Measurements from ENCODE around the gene RERG. TPM values are rescaled to one million over a fixed set of nuclear protein-coding genes. Genes with fewer than 3 reads are reported as not detected.

The RERG gene
- total RNA-seq, 3 donors from 2014 or later (not counting 1 experiment from before 2014, with no cell fraction given) = not detected

GRCh38 chr12:15225136-15225862 is 4.1 kb upstream of the RERG start:
- Mint-ChIP-seq H3K4me3 (no peak overlapping the region), H3K27ac (no peak overlapping the region), H3K4me1 (peaks cover 5 to 16% of the 10 kb centered on the region in 2 donors), H3K36me3 (no peaks in the 10 kb centered on the region), H3K9me3 (no peaks in the 10 kb centered on the region), H3K27me3 (ENCODE audit: low read depth in 2 of 2) (peaks cover 11 to 30% of the 10 kb centered on the region in 2 donors)
- intact Hi-C loops (cut with micrococcal nuclease) = no loop called here
- no peak overlapping the region for H3K27ac ChIP-seq (ENCODE audit: low read length)
- H3K4me1 ChIP-seq (ENCODE audit: control insufficient read depth, insufficient read depth, low read length) = peaks cover 8% of the 10 kb centered on the region
- no CpG with 5 or more reads among the region's 2 CpGs for WGBS (ENCODE audit: insufficient coverage)
- no peaks in the 10 kb centered on the region for H3K36me3 ChIP-seq (ENCODE audit: control insufficient read depth, insufficient read depth, low read length)
- peaks cover 8% of the 10 kb centered on the region for H3K27me3 ChIP-seq (ENCODE audit: control insufficient read depth, insufficient read depth, low read length)
- TF ChIP-seq CTCF (IDR thresholded peaks at IDR 0.05) = no peak
- ATAC-seq = no peak
- DNase-seq = no peak
- H3K4me3 ChIP-seq (ENCODE audit: low read length) = no peak overlapping the region
- H3K9me3 ChIP-seq (ENCODE audit: control insufficient read depth, insufficient read depth, low read length) = no peaks in the 10 kb centered on the region

GRCh38 chr12:15222219-15222618 is 1.0 kb upstream of the RERG start:
- 73% methylated on average over 3 of the region's 3 CpGs for WGBS (ENCODE audit: insufficient coverage)
- Histone ChIP-seq H3K36me3 (ENCODE audit: control insufficient read depth, insufficient read depth, low read length) (no peaks in the 10 kb centered on the region), H3K4me3 (ENCODE audit: low read length) (no peak overlapping the region), H3K27ac (ENCODE audit: low read length) (no peak overlapping the region), H3K4me1 (ENCODE audit: control insufficient read depth, insufficient read depth, low read length) (peaks cover 8% of the 10 kb centered on the region), H3K27me3 (ENCODE audit: control insufficient read depth, insufficient read depth, low read length) (peaks cover 8% of the 10 kb centered on the region), H3K9me3 (ENCODE audit: control insufficient read depth, insufficient read depth, low read length) (no peaks in the 10 kb centered on the region)
- TF ChIP-seq CTCF (IDR thresholded peaks at IDR 0.05) = no peak
- no peak for DNase-seq
- peaks cover 5 to 16% of the 10 kb centered on the region in 2 donors for H3K4me1 Mint-ChIP-seq
- H3K27me3 Mint-ChIP-seq (ENCODE audit: low read depth in 2 of 2) = peaks cover 11 to 37% of the 10 kb centered on the region in 2 donors
- H3K27ac Mint-ChIP-seq = no peak overlapping the region
- H3K4me3 Mint-ChIP-seq = no peak overlapping the region
- intact Hi-C loops (cut with micrococcal nuclease) = no loop called here
- no peaks in the 10 kb centered on the region for H3K9me3 Mint-ChIP-seq
- ATAC-seq = no peak
- no peaks in the 10 kb centered on the region for H3K36me3 Mint-ChIP-seq

GRCh38 chr12:15220451-15220850 is 766 bp downstream of the RERG start:
- WGBS (ENCODE audit: insufficient coverage) = 61% methylated on average over 3 of the region's 4 CpGs
- Histone ChIP-seq H3K27ac (ENCODE audit: low read length) (no peak overlapping the region), H3K27me3 (ENCODE audit: control insufficient read depth, insufficient read depth, low read length) (peaks cover 8% of the 10 kb centered on the region), H3K4me3 (ENCODE audit: low read length) (no peak overlapping the region), H3K9me3 (ENCODE audit: control insufficient read depth, insufficient read depth, low read length) (no peaks in the 10 kb centered on the region), H3K4me1 (ENCODE audit: control insufficient read depth, insufficient read depth, low read length) (peaks cover 8% of the 10 kb centered on the region), H3K36me3 (ENCODE audit: control insufficient read depth, insufficient read depth, low read length) (no peaks in the 10 kb centered on the region)
- ATAC-seq (no peak), DNase-seq (peak in 1 of 2 donors; percentile 3)
- H3K27ac Mint-ChIP-seq = no peak overlapping the region
- H3K36me3 Mint-ChIP-seq = no peaks in the 10 kb centered on the region
- no peaks in the 10 kb centered on the region for H3K9me3 Mint-ChIP-seq
- peaks cover 5 to 16% of the 10 kb centered on the region in 2 donors for H3K4me1 Mint-ChIP-seq
- intact Hi-C loops (cut with micrococcal nuclease) = no loop called here
- no peak overlapping the region for H3K4me3 Mint-ChIP-seq
- no peak for TF ChIP-seq CTCF (IDR thresholded peaks at IDR 0.05)
- H3K27me3 Mint-ChIP-seq (ENCODE audit: low read depth in 2 of 2) = peaks cover 12 to 36% of the 10 kb centered on the region in 2 donors

- intact Hi-C loops (cut with micrococcal nuclease) = no loop called here
Observed at GRCh38 chr12:15218794-15219193, 2.4 kb downstream of the RERG start.

More at GRCh38 chr12:15218794-15219193, 2.4 kb downstream of the RERG start:
- H3K36me3 ChIP-seq (ENCODE audit: control insufficient read depth, insufficient read depth, low read length) = no peaks in the 10 kb centered on the region
- peaks cover 8% of the 10 kb centered on the region for H3K4me1 ChIP-seq (ENCODE audit: control insufficient read depth, insufficient read depth, low read length)
- no peak overlapping the region for H3K27ac ChIP-seq (ENCODE audit: low read length)
- Mint-ChIP-seq H3K36me3 (no peaks in the 10 kb centered on the region), H3K9me3 (no peaks in the 10 kb centered on the region), H3K27me3 (ENCODE audit: low read depth in 2 of 2) (peaks cover 13 to 34% of the 10 kb centered on the region in 2 donors), H3K4me3 (no peak overlapping the region), H3K27ac (no peak overlapping the region), H3K4me1 (peaks cover 5 to 16% of the 10 kb centered on the region in 2 donors)
- 91% methylated on average over 6 of the region's 6 CpGs for WGBS (ENCODE audit: insufficient coverage)
- DNase-seq (no peak), ATAC-seq (no peak)
- no peak for TF ChIP-seq CTCF (IDR thresholded peaks at IDR 0.05)
- no peaks in the 10 kb centered on the region for H3K9me3 ChIP-seq (ENCODE audit: control insufficient read depth, insufficient read depth, low read length)
- H3K27me3 ChIP-seq (ENCODE audit: control insufficient read depth, insufficient read depth, low read length) = peaks cover 8% of the 10 kb centered on the region
- H3K4me3 ChIP-seq (ENCODE audit: low read length) = no peak overlapping the region

Data from natural killer cell (primary cell).